SK-N-SH (cell line): ENCODE results near the gene SNRPN.

Source experiments
- CHD2 ChIP-seq: fragments of 150-350 bp; IDR thresholded peaks from 2 replicates; pipeline ENCODE4 v1.6.1; 2018; ENCODE audit warnings: low read length; ENCODE audit not compliant: partially characterized antibody
- CTCF ChIP-seq: fragments of 200-600 bp; sonication (generic); IDR thresholded peaks from 2 replicates; pipeline ENCODE4 v1.6.1; 2017; ENCODE audit warnings: antibody characterized with exemption, mild to moderate bottlenecking, moderate library complexity
- EZH2phosphoT487 ChIP-seq: fragments of 200-600 bp; sonication (generic); IDR thresholded peaks from 2 replicates; pipeline ENCODE4 v1.6.1; 2017; ENCODE audit warnings: low read depth, mixed run types, mild to moderate bottlenecking, antibody characterized with exemption, moderate library complexity, borderline replicate concordance
- FOXM1 ChIP-seq: IDR thresholded peaks from 2 replicates; pipeline ENCODE4 v1.4.0; 2012; ENCODE audit warnings: low read depth, mild to moderate bottlenecking
- GATA2 ChIP-seq: sonication (generic); formaldehyde crosslinking; IDR thresholded peaks from 2 replicates; pipeline ENCODE4 v1.5.0; 2020; ENCODE audit warnings: mild to moderate bottlenecking, missing genetic modification reagents
- MXI1 ChIP-seq: IDR thresholded peaks from 2 replicates; pipeline ENCODE4 v1.6.1; 2012; ENCODE audit warnings: mild to moderate bottlenecking, low read depth, low read length, improper control_type of control experiment
- NFIC ChIP-seq: IDR thresholded peaks from 2 replicates; pipeline ENCODE4 v1.4.0; 2012; ENCODE audit warnings: borderline replicate concordance
- REST ChIP-seq: IDR thresholded peaks from 2 replicates; pipeline ENCODE4 v1.6.1; 2012; ENCODE audit warnings: mild to moderate bottlenecking, low read depth, low read length, moderate library complexity
- SMC3 ChIP-seq: IDR thresholded peaks from 2 replicates; pipeline ENCODE4 v1.6.1; 2012; ENCODE audit warnings: low read depth, low read length, improper control_type of control experiment
- TAF1 ChIP-seq: IDR thresholded peaks from 2 replicates; pipeline ENCODE4 v1.6.1; 2012; ENCODE audit warnings: low read depth, mild to moderate bottlenecking, low read length, moderate library complexity, borderline replicate concordance
- TCF12 ChIP-seq: IDR thresholded peaks from 2 replicates; pipeline ENCODE4 v1.4.0; 2012
- USF2 ChIP-seq: fragments of 150-350 bp; IDR thresholded peaks from 2 replicates; pipeline ENCODE4 v1.6.1; 2017; ENCODE audit warnings: antibody characterized with exemption, low read length, low read depth, borderline replicate concordance
- TF ChIP-seq, protein P1 (sequence below): IDR thresholded peaks from 2 replicates; pipeline ENCODE4; 2012
- TF ChIP-seq, protein P2 (sequence below): IDR thresholded peaks from 2 replicates; pipeline ENCODE4 v1.4.0; 2012; ENCODE audit warnings: low read depth, borderline replicate concordance

DNA sequence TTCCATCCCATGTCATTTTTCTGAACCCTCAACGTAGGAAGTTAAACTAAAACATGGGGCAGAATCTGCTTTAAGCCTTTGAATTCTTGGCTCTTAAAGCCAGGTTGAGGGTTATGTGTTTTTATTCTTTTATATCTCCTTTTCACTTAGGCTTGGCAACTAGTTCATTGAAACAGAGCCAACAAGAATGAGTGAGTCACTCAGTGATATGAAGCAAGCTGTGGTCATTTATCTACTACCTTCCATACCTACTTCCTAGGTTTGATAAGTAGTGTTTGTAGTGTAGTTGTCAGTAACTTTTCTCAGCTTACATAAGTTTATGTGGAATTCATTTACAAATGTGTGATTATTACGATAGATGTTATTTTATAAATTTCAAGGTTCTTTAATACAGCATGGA is 67.4 kb downstream of the SNRPN start:
- no peak for TF ChIP-seq CTCF
- no peak for TF ChIP-seq CHD2
- TF ChIP-seq USF2, result no peak
- TF ChIP-seq EZH2phosphoT487, result no peak
- no peak for TF ChIP-seq TAF1
- no peak for TF ChIP-seq FOXM1
- no peak for TF ChIP-seq NFIC
- TF ChIP-seq MXI1, result no peak
- TF ChIP-seq, protein P1, sequence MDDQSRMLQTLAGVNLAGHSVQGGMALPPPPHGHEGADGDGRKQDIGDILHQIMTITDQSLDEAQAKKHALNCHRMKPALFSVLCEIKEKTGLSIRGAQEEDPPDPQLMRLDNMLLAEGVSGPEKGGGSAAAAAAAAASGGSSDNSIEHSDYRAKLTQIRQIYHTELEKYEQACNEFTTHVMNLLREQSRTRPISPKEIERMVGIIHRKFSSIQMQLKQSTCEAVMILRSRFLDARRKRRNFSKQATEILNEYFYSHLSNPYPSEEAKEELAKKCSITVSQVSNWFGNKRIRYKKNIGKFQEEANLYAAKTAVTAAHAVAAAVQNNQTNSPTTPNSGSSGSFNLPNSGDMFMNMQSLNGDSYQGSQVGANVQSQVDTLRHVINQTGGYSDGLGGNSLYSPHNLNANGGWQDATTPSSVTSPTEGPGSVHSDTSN, result no peak
- no peak for TF ChIP-seq REST
- no peak for TF ChIP-seq TCF12
- no peak for TF ChIP-seq GATA2
- TF ChIP-seq, protein P2, sequence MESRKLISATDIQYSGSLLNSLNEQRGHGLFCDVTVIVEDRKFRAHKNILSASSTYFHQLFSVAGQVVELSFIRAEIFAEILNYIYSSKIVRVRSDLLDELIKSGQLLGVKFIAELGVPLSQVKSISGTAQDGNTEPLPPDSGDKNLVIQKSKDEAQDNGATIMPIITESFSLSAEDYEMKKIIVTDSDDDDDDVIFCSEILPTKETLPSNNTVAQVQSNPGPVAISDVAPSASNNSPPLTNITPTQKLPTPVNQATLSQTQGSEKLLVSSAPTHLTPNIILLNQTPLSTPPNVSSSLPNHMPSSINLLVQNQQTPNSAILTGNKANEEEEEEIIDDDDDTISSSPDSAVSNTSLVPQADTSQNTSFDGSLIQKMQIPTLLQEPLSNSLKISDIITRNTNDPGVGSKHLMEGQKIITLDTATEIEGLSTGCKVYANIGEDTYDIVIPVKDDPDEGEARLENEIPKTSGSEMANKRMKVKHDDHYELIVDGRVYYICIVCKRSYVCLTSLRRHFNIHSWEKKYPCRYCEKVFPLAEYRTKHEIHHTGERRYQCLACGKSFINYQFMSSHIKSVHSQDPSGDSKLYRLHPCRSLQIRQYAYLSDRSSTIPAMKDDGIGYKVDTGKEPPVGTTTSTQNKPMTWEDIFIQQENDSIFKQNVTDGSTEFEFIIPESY, result no peak
- TF ChIP-seq SMC3, result no peak
